ENCODE data around the gene RCOR1. TPM values are rescaled to one million over a fixed set of nuclear protein-coding genes. Genes with fewer than 3 reads are reported as not detected.

The RCOR1 gene
- total RNA-seq, 1 experiment from 2014 or later, result 25.4 TPM

DNA sequence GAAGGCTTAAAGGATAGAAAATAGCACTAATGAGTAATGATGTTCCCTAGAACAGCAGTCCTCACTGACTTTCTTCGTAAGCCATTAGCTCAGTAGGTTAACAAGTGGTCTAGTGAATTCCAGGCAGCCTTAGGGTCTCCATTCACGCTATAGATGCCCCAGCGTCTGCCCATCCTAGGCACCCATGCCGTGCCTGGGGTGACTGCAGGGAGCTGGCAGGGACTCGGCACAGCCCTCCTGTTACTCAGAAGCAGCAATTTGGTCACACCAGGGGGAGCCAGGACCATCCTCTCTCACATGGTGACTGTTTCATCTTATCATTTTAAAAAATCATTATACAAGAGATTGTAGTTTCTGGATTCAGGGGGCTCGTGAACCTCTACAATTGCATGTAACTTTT, 118.8 kb downstream of the RCOR1 start (continued):
- TF ChIP-seq GRHL2 (CRISPR knock-in tag; IDR thresholded peaks at IDR 0.05; ENCODE audit: insufficient replicate concordance, severe bottlenecking), result no peak
- TF ChIP-seq RELA (CRISPR knock-in tag; IDR thresholded peaks at IDR 0.05; ENCODE audit: borderline replicate concordance), result no peak
- no peak for TF ChIP-seq ZNF396 (CRISPR knock-in tag; IDR thresholded peaks at IDR 0.05; ENCODE audit: borderline replicate concordance)
- TF ChIP-seq CDX4 (CRISPR knock-in tag; IDR thresholded peaks at IDR 0.05; ENCODE audit: borderline replicate concordance), result no peak

- no peaks in the 10 kb centered on the region for H3K9me3 Mint-ChIP-seq
- H3K4me3 Mint-ChIP-seq, result no peak overlapping the region
- POLR2A ChIA-PET, result no interaction called here
- H3K36me3 Mint-ChIP-seq, result peaks cover 36% of the 10 kb centered on the region
- no peak overlapping the region for H3K27ac Mint-ChIP-seq
- no peak for ATAC-seq
- no peaks in the 10 kb centered on the region for H3K4me1 Mint-ChIP-seq
- no peak for DNase-seq (ENCODE audit: low spot score)
- CTCF ChIA-PET, result interaction anchor here (0.6 to 1.1 kb wide), 3 partner anchors 14 to 19 kb away, joined by 3 to 4 read pairs (median 3); no protein-coding TSS in a partner anchor
- no peaks in the 10 kb centered on the region; the same call in 1 of the 2 replicates for H3K27me3 Mint-ChIP-seq (ENCODE audit: low read depth)
- TF ChIP-seq ELF4 (CRISPR knock-in tag; IDR thresholded peaks at IDR 0.05; ENCODE audit: low read depth) (no peak), ESRRA (CRISPR knock-in tag; IDR thresholded peaks at IDR 0.05; ENCODE audit: borderline replicate concordance) (no peak)
Observed at GRCh38 chr14:102711946-102712345, 119.5 kb downstream of the RCOR1 start.

DNA sequence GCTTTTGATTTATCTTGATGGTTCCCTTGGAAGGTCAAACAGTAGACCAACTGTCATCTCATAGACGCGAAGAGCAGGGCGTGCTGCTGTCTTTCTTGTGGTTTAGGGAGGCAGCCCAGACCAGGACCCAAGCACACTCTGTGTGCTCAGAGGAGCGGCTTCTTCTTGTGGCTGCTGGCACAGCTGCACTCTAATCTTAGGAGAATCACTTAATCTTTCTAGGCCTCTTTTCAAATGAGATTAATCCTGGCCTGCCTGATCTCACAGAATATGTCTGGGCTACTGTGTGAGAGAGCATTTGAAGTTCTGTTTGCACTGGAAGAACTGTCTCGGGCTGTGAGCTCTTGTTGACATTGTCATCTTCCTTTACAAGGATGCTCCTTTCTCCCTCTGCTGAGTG, 124.8 kb downstream of the RCOR1 start:
- no peak overlapping the region for H3K4me3 Mint-ChIP-seq
- ChIA-PET POLR2A (no interaction called here), CTCF (interaction anchor here (0.6 kb wide), 1 partner anchor 19 kb away, joined by 4 read pairs; no protein-coding TSS in a partner anchor)
- H3K9me3 Mint-ChIP-seq, result no peaks in the 10 kb centered on the region
- TF ChIP-seq SMAD4 (CRISPR knock-in tag; IDR thresholded peaks at IDR 0.05), result no peak
- TF ChIP-seq CTCF (IDR thresholded peaks at IDR 0.05), result no peak
- no peak for TF ChIP-seq TEAD4 (CRISPR knock-in tag; IDR thresholded peaks at IDR 0.05)
- no peak for TF ChIP-seq NFYB (CRISPR knock-in tag; conservative IDR thresholded peaks at IDR 0.05; ENCODE audit: low read depth)
- no peak for TF ChIP-seq PRRX2 (CRISPR knock-in tag; IDR thresholded peaks at IDR 0.05)
- TF ChIP-seq E2F5 (CRISPR knock-in tag; IDR thresholded peaks at IDR 0.05), result no peak
- no peak for TF ChIP-seq ZNF423 (CRISPR knock-in tag; IDR thresholded peaks at IDR 0.05)
- no peak for TF ChIP-seq IRF2 (CRISPR knock-in tag; IDR thresholded peaks at IDR 0.05; ENCODE audit: borderline replicate concordance, low read depth)
- TF ChIP-seq ZMAT4 (CRISPR knock-in tag; IDR thresholded peaks at IDR 0.05), result no peak
- no peak for TF ChIP-seq NFATC4 (CRISPR knock-in tag; IDR thresholded peaks at IDR 0.05)
- no peak for TF ChIP-seq ZNF396 (CRISPR knock-in tag; IDR thresholded peaks at IDR 0.05; ENCODE audit: borderline replicate concordance)
- no peak for TF ChIP-seq FOXJ3 (CRISPR knock-in tag; IDR thresholded peaks at IDR 0.05; ENCODE audit: borderline replicate concordance)
- TF ChIP-seq FOXK1 (CRISPR knock-in tag; IDR thresholded peaks at IDR 0.05), result no peak
- peak overlapping the region; percentile 14; the same call in 1 of the 2 replicates for H3K27ac Mint-ChIP-seq
- DNase-seq (ENCODE audit: low spot score), result no peak
- peaks cover 42% of the 10 kb centered on the region for H3K36me3 Mint-ChIP-seq
- no peaks in the 10 kb centered on the region for H3K27me3 Mint-ChIP-seq (ENCODE audit: low read depth)
- peaks cover 3% of the 10 kb centered on the region for H3K4me1 Mint-ChIP-seq
- no peak for ATAC-seq

- Mint-ChIP-seq H3K9me3 (no peaks in the 10 kb centered on the region), H3K27me3 (ENCODE audit: low read depth) (no peaks in the 10 kb centered on the region), H3K4me1 (peaks cover 13% of the 10 kb centered on the region), H3K27ac (peak overlapping the region; percentile 33; the same call in 1 of the 2 replicates), H3K4me3 (no peak overlapping the region), H3K36me3 (peaks cover 63% of the 10 kb centered on the region)
- CTCF ChIA-PET, result no interaction called here
- ATAC-seq (no peak), DNase-seq (ENCODE audit: low spot score) (no peak)
- POLR2A ChIA-PET, result no interaction called here
- TF ChIP-seq SMAD4 (CRISPR knock-in tag; IDR thresholded peaks at IDR 0.05) (no peak), KAT7 (CRISPR knock-in tag; IDR thresholded peaks at IDR 0.05; ENCODE audit: borderline replicate concordance) (no peak), EMX1 (CRISPR knock-in tag; IDR thresholded peaks at IDR 0.05) (no peak), FOXK1 (CRISPR knock-in tag; IDR thresholded peaks at IDR 0.05) (no peak), ATF1 (CRISPR knock-in tag; IDR thresholded peaks at IDR 0.05) (no peak), SP1 (CRISPR knock-in tag; conservative IDR thresholded peaks at IDR 0.05) (no peak)
- TF ChIP-seq, protein P1, sequence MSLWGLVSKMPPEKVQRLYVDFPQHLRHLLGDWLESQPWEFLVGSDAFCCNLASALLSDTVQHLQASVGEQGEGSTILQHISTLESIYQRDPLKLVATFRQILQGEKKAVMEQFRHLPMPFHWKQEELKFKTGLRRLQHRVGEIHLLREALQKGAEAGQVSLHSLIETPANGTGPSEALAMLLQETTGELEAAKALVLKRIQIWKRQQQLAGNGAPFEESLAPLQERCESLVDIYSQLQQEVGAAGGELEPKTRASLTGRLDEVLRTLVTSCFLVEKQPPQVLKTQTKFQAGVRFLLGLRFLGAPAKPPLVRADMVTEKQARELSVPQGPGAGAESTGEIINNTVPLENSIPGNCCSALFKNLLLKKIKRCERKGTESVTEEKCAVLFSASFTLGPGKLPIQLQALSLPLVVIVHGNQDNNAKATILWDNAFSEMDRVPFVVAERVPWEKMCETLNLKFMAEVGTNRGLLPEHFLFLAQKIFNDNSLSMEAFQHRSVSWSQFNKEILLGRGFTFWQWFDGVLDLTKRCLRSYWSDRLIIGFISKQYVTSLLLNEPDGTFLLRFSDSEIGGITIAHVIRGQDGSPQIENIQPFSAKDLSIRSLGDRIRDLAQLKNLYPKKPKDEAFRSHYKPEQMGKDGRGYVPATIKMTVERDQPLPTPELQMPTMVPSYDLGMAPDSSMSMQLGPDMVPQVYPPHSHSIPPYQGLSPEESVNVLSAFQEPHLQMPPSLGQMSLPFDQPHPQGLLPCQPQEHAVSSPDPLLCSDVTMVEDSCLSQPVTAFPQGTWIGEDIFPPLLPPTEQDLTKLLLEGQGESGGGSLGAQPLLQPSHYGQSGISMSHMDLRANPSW (CRISPR knock-in tag; conservative IDR thresholded peaks at IDR 0.05; ENCODE audit: low read depth), result no peak
- TF ChIP-seq, protein P2, sequence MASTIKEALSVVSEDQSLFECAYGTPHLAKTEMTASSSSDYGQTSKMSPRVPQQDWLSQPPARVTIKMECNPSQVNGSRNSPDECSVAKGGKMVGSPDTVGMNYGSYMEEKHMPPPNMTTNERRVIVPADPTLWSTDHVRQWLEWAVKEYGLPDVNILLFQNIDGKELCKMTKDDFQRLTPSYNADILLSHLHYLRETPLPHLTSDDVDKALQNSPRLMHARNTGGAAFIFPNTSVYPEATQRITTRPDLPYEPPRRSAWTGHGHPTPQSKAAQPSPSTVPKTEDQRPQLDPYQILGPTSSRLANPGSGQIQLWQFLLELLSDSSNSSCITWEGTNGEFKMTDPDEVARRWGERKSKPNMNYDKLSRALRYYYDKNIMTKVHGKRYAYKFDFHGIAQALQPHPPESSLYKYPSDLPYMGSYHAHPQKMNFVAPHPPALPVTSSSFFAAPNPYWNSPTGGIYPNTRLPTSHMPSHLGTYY (CRISPR knock-in tag; IDR thresholded peaks at IDR 0.05), result no peak
Observed at GRCh38 chr14:102722646-102723045, 130.2 kb downstream of the RCOR1 start.
